GM15510 (cell line): ENCODE measurements around the gene CNTN2.

Experiments
- POLR2A ChIP-seq: IDR thresholded peaks from 3 replicates; pipeline ENCODE4 v1.6.1; 2011; ENCODE audit warnings: borderline replicate concordance; ENCODE audit not compliant: insufficient read length; ENCODE audit errors: extremely low read depth

CNTN2 gene

GRCh38 chr1:205013683-205014367, 29.2 kb upstream of the CNTN2 start:
- no peak for TF ChIP-seq POLR2A

DNA sequence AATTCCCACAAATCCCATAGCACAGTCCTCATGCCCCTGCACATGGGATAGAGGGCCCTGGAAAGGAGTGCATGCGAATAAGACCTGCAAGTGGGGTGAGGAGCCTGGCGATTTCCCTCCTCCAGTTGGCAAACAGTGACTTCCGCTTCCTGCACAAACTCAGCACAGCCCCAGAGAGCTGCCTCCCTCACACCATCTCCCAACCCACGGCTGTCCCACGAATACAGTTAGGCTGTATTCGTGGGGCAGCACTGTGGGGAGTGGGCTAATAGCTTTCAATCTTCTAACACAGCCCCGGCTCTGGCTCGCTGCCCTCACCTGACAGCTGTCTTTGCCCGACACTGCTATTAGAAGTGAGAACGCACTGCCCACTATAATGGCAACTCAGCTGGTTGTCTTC, 28.2 kb upstream of the CNTN2 start:
- no peak for TF ChIP-seq POLR2A

DNA sequence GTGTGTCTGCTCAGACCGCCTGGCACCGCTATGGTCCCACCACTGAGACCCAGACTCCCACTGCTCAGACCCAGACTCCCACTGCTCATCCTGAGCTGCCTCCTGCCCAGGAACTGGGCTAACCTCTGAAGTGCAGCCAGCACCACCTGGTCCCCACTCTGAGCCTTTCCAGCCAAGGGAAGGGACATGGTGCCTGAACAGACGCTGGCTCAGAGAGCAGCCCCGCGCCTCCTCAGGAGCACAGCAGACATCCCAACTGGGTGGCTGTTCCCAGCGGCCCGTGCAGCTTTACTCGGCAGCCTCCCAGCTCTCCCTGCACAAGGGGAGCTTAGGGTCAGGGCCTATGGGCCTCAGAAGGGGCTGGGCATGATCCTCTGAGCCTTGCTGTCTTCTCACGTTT, 27.8 kb upstream of the CNTN2 start:
- no peak for TF ChIP-seq POLR2A

DNA sequence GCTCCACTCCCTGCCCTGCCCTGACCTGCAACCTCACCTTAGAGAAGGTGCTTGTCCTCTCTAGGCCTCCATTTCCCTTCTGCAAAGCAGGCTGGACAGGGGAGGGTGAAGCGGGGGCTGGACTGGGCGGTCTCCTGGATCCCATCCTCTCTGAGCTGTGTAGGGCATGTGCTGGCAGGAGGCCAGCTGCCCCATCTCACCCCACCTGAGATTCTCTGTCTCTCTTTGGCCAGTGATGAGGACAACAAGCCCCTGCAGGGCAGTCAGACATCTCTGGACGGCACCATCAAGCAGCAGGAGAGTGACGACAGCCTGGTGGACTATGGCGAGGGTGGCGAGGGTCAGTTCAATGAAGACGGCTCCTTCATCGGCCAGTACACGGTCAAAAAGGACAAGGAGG, 26.9 kb upstream of the CNTN2 start:
- TF ChIP-seq POLR2A = no peak

GRCh38 chr1:205016584-205016983, 26.4 kb upstream of the CNTN2 start:
- no peak for TF ChIP-seq POLR2A

DNA sequence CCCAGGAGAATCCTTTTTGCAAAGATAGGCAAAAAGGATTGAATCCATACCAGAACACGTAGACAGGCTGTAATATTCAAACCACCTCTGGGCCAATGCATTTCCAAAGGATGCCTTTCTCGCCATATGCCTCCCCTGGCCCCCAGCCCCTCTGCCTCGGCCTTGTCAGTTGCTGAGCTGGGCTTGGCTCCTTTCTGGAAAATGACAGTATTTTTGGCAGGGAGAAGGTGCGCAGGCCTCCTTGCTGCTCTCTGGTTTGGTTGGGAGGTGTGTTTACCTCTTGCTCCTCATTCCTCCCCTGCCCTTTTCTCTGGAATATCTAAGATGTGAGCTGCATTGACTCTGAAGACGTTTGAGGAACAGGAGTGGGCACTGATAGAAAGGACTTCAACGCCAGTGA, 26.0 kb upstream of the CNTN2 start:
- no peak for TF ChIP-seq POLR2A

GRCh38 chr1:205017766-205018165, 25.2 kb upstream of the CNTN2 start:
- no peak for TF ChIP-seq POLR2A

GRCh38 chr1:205018381-205018780, 24.6 kb upstream of the CNTN2 start:
- TF ChIP-seq POLR2A = no peak

DNA sequence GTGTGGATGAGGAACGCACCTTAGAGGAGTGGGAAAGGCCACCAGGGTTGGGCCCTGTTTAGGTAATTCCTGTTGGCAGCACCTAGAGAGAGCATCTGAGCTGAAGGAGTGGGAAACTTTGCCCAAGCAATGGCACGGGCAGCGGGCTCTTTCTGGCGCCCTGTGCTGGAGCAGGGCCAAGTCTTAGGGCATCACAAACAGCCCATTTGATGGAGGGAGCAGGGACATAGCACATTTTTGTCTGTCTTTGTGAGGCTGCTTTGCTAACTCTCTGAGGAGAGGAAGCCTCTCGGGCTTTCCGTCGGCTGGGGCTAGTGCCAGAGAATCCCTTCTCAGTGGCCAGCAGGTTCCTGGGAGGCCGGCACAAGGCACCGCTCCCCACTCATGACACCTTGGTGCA, 22.5 kb upstream of the CNTN2 start:
- no peak for TF ChIP-seq POLR2A

- no peak for TF ChIP-seq POLR2A
Measured at GRCh38 chr1:205024679-205025078, 18.3 kb upstream of the CNTN2 start.

GRCh38 chr1:205025239-205025638, 17.8 kb upstream of the CNTN2 start:
- TF ChIP-seq POLR2A = no peak

DNA sequence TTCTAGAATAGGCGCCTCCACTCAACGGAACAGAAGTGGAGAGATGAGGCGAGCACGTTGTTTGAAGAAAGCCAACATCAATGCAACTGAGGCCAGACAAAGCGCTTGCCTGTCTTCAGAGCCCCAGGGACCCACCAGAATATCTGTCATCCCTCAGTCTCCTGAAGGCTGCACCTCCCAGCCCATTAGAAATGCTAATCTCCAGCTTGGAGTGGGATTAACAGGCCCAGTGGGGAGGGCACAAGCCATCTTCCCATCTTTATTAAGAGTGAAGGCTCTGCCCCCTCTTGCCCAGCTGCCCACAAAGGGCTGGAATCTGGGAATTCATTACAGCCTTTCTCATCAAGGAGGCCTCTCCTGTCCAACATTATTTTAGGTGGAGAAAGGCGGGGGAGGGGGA, 16.8 kb upstream of the CNTN2 start:
- TF ChIP-seq POLR2A = no peak

DNA sequence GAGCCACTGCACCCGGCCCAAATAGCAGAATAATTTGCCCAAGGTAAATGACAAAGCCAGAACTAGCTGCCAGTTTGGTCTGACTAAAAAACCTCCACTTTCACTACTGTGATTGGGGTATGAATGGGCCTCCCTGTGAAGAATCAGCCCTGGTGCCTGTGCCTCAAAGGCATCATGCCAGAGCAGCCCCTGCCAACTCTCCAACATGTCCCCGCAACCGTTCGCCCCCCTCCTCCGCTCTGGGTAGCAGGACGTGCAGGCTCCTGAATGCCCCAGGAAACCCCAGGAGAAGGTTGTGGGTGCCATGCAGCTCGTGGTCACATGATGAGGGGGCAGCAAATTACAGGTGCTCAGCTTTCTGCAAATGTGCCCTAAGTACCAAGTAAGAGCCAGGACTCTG, 14.6 kb upstream of the CNTN2 start:
- no peak for TF ChIP-seq POLR2A

DNA sequence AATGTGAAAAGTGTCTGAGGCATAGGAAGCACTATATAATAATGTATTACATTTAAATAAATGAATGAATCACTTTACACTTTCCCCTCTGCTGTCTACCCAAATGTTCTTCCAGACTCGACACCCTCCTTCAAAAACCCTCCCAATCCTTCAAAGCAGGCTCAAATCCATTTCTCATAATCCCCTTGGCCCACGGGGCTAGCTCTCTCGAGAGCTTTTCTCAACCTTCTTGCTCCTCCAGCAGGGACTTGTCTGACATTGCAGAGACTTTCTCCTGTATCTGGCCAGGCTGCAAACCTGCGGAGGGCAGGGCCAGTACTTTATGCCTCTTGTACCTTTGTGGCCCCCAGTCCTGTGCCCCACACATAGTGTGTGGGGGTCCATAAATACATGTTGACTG, 14.1 kb upstream of the CNTN2 start:
- TF ChIP-seq POLR2A = no peak

GRCh38 chr1:205030241-205030640, 12.8 kb upstream of the CNTN2 start:
- no peak for TF ChIP-seq POLR2A

DNA sequence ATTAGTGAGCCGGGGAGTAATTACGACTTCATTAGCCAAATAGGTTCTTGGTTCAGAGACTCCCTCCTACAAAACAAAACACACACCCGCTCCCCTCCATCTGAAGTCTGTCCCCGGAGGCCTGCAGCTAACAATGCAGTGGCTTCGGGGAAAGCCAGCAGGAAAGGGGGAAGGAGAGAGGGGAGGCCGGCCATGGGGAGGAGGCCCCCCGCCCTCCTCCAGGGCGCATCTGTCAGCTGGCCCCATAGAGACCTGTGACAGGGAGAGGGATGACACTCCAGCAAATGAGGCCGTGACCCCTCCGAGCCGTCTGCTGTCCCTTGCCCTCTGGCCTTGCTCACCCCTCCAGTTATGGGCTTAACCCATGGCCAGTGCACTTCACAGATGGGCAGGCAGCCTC, 12.1 kb upstream of the CNTN2 start:
- no peak for TF ChIP-seq POLR2A

DNA sequence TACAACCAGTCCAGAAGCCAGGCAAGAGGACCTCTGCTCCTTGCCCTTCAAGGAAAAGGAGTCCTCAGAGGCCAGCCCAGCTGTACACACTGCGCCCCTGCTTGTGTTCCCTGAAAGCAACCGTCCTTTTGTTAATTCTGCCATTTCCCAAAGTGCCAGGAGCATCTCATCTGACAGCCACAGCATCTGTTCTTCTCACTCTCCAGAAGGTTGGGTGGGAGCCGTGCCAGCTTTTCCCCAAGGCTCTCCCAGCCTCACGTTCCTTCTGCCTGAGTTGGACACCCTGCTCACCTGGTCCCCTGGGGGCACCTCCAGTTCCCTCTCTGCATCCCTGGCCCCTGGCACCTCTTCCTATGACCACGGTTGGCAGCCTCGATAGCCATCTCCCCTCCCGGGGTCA, 10.5 kb upstream of the CNTN2 start:
- TF ChIP-seq POLR2A = no peak
